GM12878 (cell line): Measurements from ENCODE around the gene SNW1. TPM values are rescaled to one million over a fixed set of nuclear protein-coding genes. Genes with fewer than 3 reads are reported as not detected.

ENCODE experiments used
- ATAC-seq: fragments of 200-7000 bp; cut with Tn5 transposase; 3 replicates; pipeline ENCODE4 v1.9.1; 2020; ENCODE audit warnings: mild to moderate bottlenecking, moderate library complexity
- BruUV-seq: library from RNA; stranded (reverse); fragments of 400-500 nt; replicated peaks from 2 replicates; lab custom pipeline; 2021; lab: Mats Ljungman, UMichigan
- CTCF ChIA-PET: fragments of 300-600 bp; sonication (Branson Sonifier 250); formaldehyde crosslinking; extraction: SDS; loops from one replicate; lab custom pipeline; 2021; ENCODE audit warnings: inconsistent platforms; lab: Yijun Ruan, JAX
- POLR2A ChIA-PET: fragments of 350-600 bp; formaldehyde crosslinking; extraction: SDS; loops from one replicate; lab custom pipeline; 2021; ENCODE audit warnings: inconsistent platforms; lab: Charles Lee
- RAD21 ChIA-PET: fragments of 300-600 bp; sonication (Branson Sonifier 250); formaldehyde crosslinking; loops from one replicate; lab custom pipeline; 2023; ENCODE audit warnings: antibody characterized with exemption; ENCODE audit not compliant: unreplicated experiment; lab: Charles Lee
- SMC1A ChIA-PET: fragments of 300-600 bp; sonication (Branson Sonifier 250); formaldehyde crosslinking; loops from one replicate; lab custom pipeline; 2023; ENCODE audit not compliant: unreplicated experiment, uncharacterized antibody; lab: Charles Lee
- DNase-seq: peaks from one replicate; pipeline ENCODE4 v3.0.0-alpha.2; 2011; ENCODE audit warnings: low read depth, low spot score
- FAIRE-seq: peaks from 3 replicates; lab custom pipeline; 2011; peaks lifted over from hg19 to GRCh38; lab: Jason Lieb, UNC
- H2AFZ ChIP-seq: 2 replicates; pipeline ENCODE4 v1.6.0; 2011; ENCODE audit warnings: low read depth, low read length, control low read depth; ENCODE audit not compliant: control insufficient read depth
- H3K27ac ChIP-seq: 2 replicates; pipeline ENCODE4 v1.5.1; 2011; ENCODE audit warnings: control low read depth; ENCODE audit not compliant: control insufficient read depth, insufficient read depth
- H3K27me3 ChIP-seq, 2 experiments: replicated peaks in 1 of 2; 2 replicates each; pipeline versions ENCODE4 v1.6.0 to v1.6.1; 2011; ENCODE audit warnings: low read length in 1 of 2; ENCODE audit not compliant: control insufficient read depth in 2 of 2, insufficient read depth in 2 of 2
- H3K36me3 ChIP-seq, 2 experiments: 2 replicates each; pipeline ENCODE4 v1.5.1; 2011; ENCODE audit warnings: low read length in 1 of 2; ENCODE audit not compliant: control insufficient read depth in 2 of 2, insufficient read depth in 2 of 2
- H3K4me1 ChIP-seq: 2 replicates; pipeline ENCODE4 v1.6.1; 2011; ENCODE audit warnings: mild to moderate bottlenecking, low read length, moderate library complexity, mixed read lengths; ENCODE audit not compliant: control insufficient read depth, insufficient read depth
- H3K4me2 ChIP-seq: 2 replicates; pipeline ENCODE4 v1.6.0; 2011; ENCODE audit warnings: control low read depth; ENCODE audit not compliant: control insufficient read depth, insufficient read depth
- H3K4me3 ChIP-seq: fragments of 200-600 bp; sonication (generic); 2 replicates; pipeline ENCODE4 v1.5.1; 2016
- H3K79me2 ChIP-seq: 2 replicates; pipeline ENCODE4 v1.6.0; 2011; ENCODE audit warnings: low read length; ENCODE audit not compliant: control insufficient read depth, insufficient read depth
- H3K9ac ChIP-seq: 2 replicates; pipeline ENCODE4 v1.8.0; 2011; ENCODE audit warnings: low read length, control low read depth, mixed read lengths; ENCODE audit not compliant: control insufficient read depth, insufficient read depth
- H3K9me3 ChIP-seq: replicated peaks from 3 replicates; pipeline ENCODE4 v1.5.1; 2011; ENCODE audit warnings: mild to moderate bottlenecking, low read length; ENCODE audit not compliant: control insufficient read depth, insufficient read depth
- H4K20me1 ChIP-seq: 2 replicates; pipeline ENCODE4 v1.6.0; 2011; ENCODE audit not compliant: control insufficient read depth, insufficient read depth
- CBX3 ChIP-seq: fragments of 200-600 bp; sonication (generic); IDR thresholded peaks from 2 replicates; pipeline ENCODE4 v1.6.1; 2016; ENCODE audit warnings: low read depth, borderline replicate concordance
- CUX1 ChIP-seq: IDR thresholded peaks from 2 replicates; pipeline ENCODE4 v1.6.1; 2012; ENCODE audit warnings: improper control_type of control experiment, low read depth, low read length; ENCODE audit not compliant: insufficient replicate concordance
- EED ChIP-seq: sonication (generic); IDR thresholded peaks from 2 replicates; pipeline ENCODE4 v1.6.1; 2016; ENCODE audit warnings: antibody characterized with exemption, low read depth
- LARP7 ChIP-seq: fragments of 450-650 bp; IDR thresholded peaks from 2 replicates; pipeline ENCODE4 v1.6.1; 2017; ENCODE audit warnings: mild to moderate bottlenecking
- PKNOX1 ChIP-seq: fragments of 450-650 bp; IDR thresholded peaks from 2 replicates; pipeline ENCODE4 v1.6.1; 2016; ENCODE audit warnings: mild to moderate bottlenecking
- RUNX3 ChIP-seq: IDR thresholded peaks from 2 replicates; pipeline ENCODE4 v1.6.1; 2012; ENCODE audit warnings: low read length, inconsistent platforms
- SMARCA5 ChIP-seq: fragments of 450-650 bp; IDR thresholded peaks from 2 replicates; pipeline ENCODE4 v1.6.1; 2017; ENCODE audit warnings: mild to moderate bottlenecking
- SREBF2 ChIP-seq: IDR thresholded peaks from 2 replicates; pipeline ENCODE4 v1.6.1; 2012; ENCODE audit warnings: mild to moderate bottlenecking, low read length
- ZBTB4 ChIP-seq: fragments of 450-650 bp; formaldehyde crosslinking; IDR thresholded peaks from 2 replicates; pipeline ENCODE4 v1.4.0; 2022; ENCODE audit warnings: mild to moderate bottlenecking, moderate library complexity
- ZNF687 ChIP-seq: fragments of 450-650 bp; IDR thresholded peaks from 2 replicates; pipeline ENCODE4 v1.6.1; 2017; ENCODE audit warnings: mild to moderate bottlenecking, moderate library complexity
- ZZZ3 ChIP-seq: IDR thresholded peaks from 2 replicates; pipeline ENCODE4 v1.6.1; 2011; ENCODE audit warnings: low read depth; ENCODE audit not compliant: control insufficient read depth, insufficient read length
- WGBS: methylation state at CpG from one replicate; pipeline ENCODE4 v1.1.6; 2016; ENCODE audit warnings: low lambda C conversion rate; ENCODE audit not compliant: insufficient replicate concordance, insufficient coverage; ENCODE audit errors: missing lambda C conversion rate; 5-methylcytosine and 5-hydroxymethylcytosine counted together
- in situ Hi-C: fragments of 300-500 bp; cut with MboI; formaldehyde crosslinking; loops from 9 replicates; pipeline ENCODE4 v1.14.3; 2018; ENCODE audit warnings: mixed read lengths
- intact Hi-C: fragments of 100-400 bp; cut with micrococcal nuclease; formaldehyde crosslinking; loops from one replicate; pipeline ENCODE4 v1.14.2; 2022; ENCODE audit not compliant: unreplicated experiment
- polyA plus RNA-seq, 11 experiments: library from polyadenylated mRNA; depleted of rRNA in 4 of 11; unstranded in 6 of 11; stranded (reverse) in 5 of 11; fragments of >200 nt; fragmentation: Nextera tagmentation in 4 of 11; fragmentation: Illumina TruSeq in 1 of 11; extraction: Ambion mirVana in 4 of 11; extraction: Trizol in 1 of 11; gene quantifications; 1 replicate in 1 of 11; 2 replicates in 10 of 11; pipeline versions ENCODE4 v1.2.1 to v1.2.3, GENCODE V29; 2011 to 2016; ENCODE audit warnings: inconsistent platforms in 2 of 11, missing spikeins in 2 of 11, low read depth in 1 of 11
- total RNA-seq, 4 experiments: library from RNA; depleted of rRNA in 3 of 4; stranded (reverse); fragments of >200 nt in 3 of 4; fragmentation: Illumina TruSeq in 1 of 4; extraction: Trizol in 1 of 4; gene quantifications; 2 replicates each; pipeline versions ENCODE4 v1.2.1 to v1.2.3, GENCODE V29; 2013 to 2021

Gene SNW1
- total and polyA plus RNA-seq, 10 of the 15 experiments (the other 5 are each of a cell fraction or from before 2014, with no cell fraction given), result 56.6 to 109 (median 75.7) TPM

GRCh38 chr14:77710364-77710763 is 50.6 kb downstream of the SNW1 start:
- FAIRE-seq, result no peak
- no peak overlapping the region for H3K27ac ChIP-seq
- POLR2A ChIA-PET, result no interaction called here
- TF ChIP-seq ZBTB4 (CRISPR knock-in tag), result no peak
- TF ChIP-seq RUNX3, result no peak
- no peak for TF ChIP-seq CBX3
- TF ChIP-seq PKNOX1, result no peak
- TF ChIP-seq ZNF687, result no peak
- no peak for TF ChIP-seq EED
- no peak for TF ChIP-seq CUX1
- no peak for TF ChIP-seq LARP7
- no peak for TF ChIP-seq ZZZ3
- TF ChIP-seq SREBF2, result no peak
- TF ChIP-seq SMARCA5, result no peak

More at GRCh38 chr14:77710364-77710763, 50.6 kb downstream of the SNW1 start:
- ATAC-seq (no peak), DNase-seq (no peak)
- BruUV-seq, result no TSS peak
- no peaks in the 10 kb centered on the region; the same call in 1 of the 2 replicates for H4K20me1 ChIP-seq
- H3K4me3 ChIP-seq, result peak overlapping the region; percentile 92; the same call in 1 of the 2 replicates
- H3K4me2 ChIP-seq, result no peak overlapping the region
- H3K79me2 ChIP-seq, result peaks cover 67% of the 10 kb centered on the region
- 94% methylated on average over 2 of the region's 2 CpGs for WGBS
- ChIA-PET SMC1A (no interaction called here), CTCF (interaction anchor here (1.6 kb wide), 1 partner anchor 251 kb away, joined by 9 read pairs; no protein-coding TSS in a partner anchor), RAD21 (no interaction called here)
- peaks cover 3 to 8% of the 10 kb centered on the region in 2 experiments; a peak in 3 of 4 replicates for H3K36me3 ChIP-seq
- in situ Hi-C loops (no loop called here), intact Hi-C loops (no loop called here)
- no peaks in the 10 kb centered on the region for H3K9me3 ChIP-seq
- no peak overlapping the region; the same call in 1 of the 2 replicates for H3K9ac ChIP-seq
- no peaks in the 10 kb centered on the region for H3K27me3 ChIP-seq
- peaks cover 7% of the 10 kb centered on the region for H3K4me1 ChIP-seq
- H2AFZ ChIP-seq, result no peak overlapping the region
